ENCODE results near the gene GNB1L.

DNA sequence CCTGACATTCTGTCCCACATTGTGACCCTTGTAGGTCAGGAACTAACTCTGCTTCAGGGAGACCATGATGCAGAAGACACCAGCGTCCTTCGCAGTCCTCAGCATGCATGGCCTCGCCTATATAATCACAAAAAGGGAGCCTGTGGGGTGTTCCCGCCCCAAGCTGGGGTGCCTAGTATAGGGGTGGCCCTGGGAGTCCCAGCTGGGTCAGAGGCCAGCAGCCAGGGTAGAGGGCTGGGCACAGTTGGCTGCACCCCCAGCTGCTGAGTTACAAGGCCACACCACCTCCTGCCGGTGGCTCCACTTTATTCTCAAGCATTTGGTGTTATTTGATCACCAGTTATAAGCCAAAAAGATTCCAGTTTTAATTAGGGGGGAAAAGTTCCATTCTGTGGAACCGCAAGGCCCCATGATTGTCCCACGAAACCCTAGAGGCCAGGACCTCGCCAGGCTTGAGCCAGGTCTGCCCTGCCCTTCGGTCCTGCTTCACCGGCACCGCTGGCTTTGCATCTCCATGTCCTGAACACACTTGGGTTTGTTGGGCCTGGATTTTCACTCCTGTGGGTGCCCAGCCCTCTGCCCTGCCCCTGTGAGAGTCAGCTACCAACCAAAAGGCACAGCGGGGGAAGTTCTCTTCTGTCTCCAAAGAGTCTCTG lies 15.0 kb upstream of the GNB1L start:
- TF ChIP-seq, protein P1, sequence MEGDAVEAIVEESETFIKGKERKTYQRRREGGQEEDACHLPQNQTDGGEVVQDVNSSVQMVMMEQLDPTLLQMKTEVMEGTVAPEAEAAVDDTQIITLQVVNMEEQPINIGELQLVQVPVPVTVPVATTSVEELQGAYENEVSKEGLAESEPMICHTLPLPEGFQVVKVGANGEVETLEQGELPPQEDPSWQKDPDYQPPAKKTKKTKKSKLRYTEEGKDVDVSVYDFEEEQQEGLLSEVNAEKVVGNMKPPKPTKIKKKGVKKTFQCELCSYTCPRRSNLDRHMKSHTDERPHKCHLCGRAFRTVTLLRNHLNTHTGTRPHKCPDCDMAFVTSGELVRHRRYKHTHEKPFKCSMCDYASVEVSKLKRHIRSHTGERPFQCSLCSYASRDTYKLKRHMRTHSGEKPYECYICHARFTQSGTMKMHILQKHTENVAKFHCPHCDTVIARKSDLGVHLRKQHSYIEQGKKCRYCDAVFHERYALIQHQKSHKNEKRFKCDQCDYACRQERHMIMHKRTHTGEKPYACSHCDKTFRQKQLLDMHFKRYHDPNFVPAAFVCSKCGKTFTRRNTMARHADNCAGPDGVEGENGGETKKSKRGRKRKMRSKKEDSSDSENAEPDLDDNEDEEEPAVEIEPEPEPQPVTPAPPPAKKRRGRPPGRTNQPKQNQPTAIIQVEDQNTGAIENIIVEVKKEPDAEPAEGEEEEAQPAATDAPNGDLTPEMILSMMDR (IDR thresholded peaks at IDR 0.05), result no peak
- TF ChIP-seq EZH2 (IDR thresholded peaks at IDR 0.05; ENCODE audit: borderline replicate concordance, insufficient read depth, low read depth, low read length, poor library complexity, severe bottlenecking), result no peak

Measured in B cell (primary cell).